Left lobe of liver (tissue), 2 donors: Measurements from ENCODE around the gene HTR1D. TPM values are rescaled to one million over a fixed set of nuclear protein-coding genes. Genes with fewer than 3 reads are reported as not detected.
"Not testable (repeated sequence)": the region's sequence is repeated elsewhere in the genome, so short reads cannot be mapped to it uniquely, and the experiment has no call there.

Source experiments
- ATAC-seq: fragments of 200-7000 bp; cut with Tn5 transposase; one replicate; pipeline ENCODE4 v1.9.1; 2020; ENCODE audit warnings: mild to moderate bottlenecking, moderate library complexity
- DNase-seq: peaks from one replicate; pipeline ENCODE4 v3.0.0-alpha.2; 2020; ENCODE audit warnings: low spot score
- total RNA-seq: library from RNA; stranded (reverse); gene quantifications from one replicate; pipeline ENCODE4 v1.2.1, GENCODE V29; 2021
- donor health status: DM: no; HTN: no; CAD: no; lungs with moderate emphysema.
- donor health status: DM: no; HTN: yes; CAD: no.

Gene HTR1D
- total RNA-seq, 1 donor from 2014 or later, result not detected

DNA sequence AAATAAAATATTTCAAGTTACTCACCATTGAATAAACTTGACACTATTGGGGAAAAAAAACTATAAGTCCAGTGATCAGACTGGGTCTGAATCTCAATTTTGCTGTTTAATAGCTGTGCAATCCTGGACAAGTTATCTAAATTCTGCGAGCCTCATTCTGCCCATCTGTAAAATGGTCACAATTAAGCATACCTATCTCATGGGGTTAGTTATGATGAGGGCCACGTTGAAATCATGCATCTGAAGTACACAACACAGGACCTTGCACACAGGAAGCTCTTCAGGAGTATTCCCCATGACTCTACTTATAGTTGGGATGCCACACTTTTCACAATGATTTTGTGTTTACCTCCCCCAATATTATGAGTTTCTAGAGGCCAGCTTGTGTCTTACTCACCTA lies 3.8 kb upstream of the HTR1D start:
- DNase-seq (no peak), ATAC-seq (no peak)

DNA sequence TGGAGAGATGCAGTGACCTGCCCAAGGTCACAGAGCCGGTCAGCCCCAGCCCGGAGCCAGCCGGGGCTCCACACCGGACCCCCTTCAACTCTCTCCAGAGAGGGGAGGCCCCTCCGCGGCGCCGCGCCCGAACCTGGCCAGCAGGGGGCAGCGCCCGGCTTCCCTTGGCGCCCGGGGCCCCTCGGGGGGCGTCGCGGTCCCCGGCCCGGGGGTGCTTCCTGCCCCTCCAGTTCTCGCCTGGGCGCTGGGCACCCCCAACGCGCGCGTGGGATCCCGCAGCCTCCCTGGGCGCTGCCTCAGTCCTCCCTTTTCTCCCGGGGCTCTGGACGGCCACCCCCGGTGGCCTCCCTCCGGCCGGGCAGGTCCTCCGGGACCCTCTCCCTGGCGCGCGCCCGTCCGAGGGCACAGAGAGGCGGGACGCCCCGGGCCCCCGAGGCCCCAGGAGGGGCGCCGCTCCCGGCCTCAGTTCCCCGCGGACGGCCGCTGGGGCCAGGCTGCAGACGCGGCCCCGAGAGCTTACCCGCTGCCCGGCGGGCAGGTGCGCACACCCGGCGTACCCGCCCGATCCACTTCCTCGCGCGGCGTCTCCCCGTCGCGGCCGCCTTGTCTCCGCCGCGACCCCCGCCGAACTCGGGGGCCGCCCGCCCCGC lies 406 bp downstream of the HTR1D start:
- DNase-seq (no peak), ATAC-seq (peak; percentile 71)

GRCh38 chr1:23215751-23216449 lies 1.4 kb downstream of the HTR1D start:
- ATAC-seq (no peak), DNase-seq (no peak)

- ATAC-seq, result no peak
- DNase-seq, result no peak
These were observed 2.0 kb downstream of the HTR1D start for GRCh38 chr1:23215291-23215690.

GRCh38 chr1:23214640-23215039 lies 2.7 kb downstream of the HTR1D start:
- no peak for DNase-seq
- ATAC-seq, result no peak

DNA sequence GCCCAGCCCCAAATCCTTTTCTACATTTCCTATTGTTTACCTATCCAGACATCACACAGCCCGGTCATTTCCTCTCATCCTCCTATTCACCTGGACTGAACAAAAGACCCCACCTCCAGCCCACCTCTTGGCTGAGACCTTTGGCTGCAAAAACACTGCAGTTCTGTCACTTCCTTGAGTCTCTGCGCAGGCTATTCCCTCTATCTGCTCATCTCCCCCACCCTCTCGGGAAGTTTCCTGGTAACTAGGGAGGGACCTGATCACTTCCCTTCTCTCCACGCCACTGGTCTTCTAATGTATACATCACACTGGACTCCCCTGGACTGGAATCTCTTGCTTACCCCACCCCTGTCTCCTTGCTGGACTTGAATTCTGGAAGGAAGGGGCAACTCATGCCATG lies 5.3 kb downstream of the HTR1D start:
- ATAC-seq (no peak), DNase-seq (no peak)

- DNase-seq (no peak), ATAC-seq (no peak)
These were observed 6.3 kb downstream of the HTR1D start for GRCh38 chr1:23210963-23211362.

GRCh38 chr1:23210351-23210785 lies 6.9 kb downstream of the HTR1D start:
- ATAC-seq (peak; percentile 31), DNase-seq (no peak)

GRCh38 chr1:23209770-23210169 lies 7.5 kb downstream of the HTR1D start:
- DNase-seq, result no peak

GRCh38 chr1:23208527-23208926 lies 8.8 kb downstream of the HTR1D start:
- DNase-seq (no peak), ATAC-seq (no peak)

More at GRCh38 chr1:23209770-23210169, 7.5 kb downstream of the HTR1D start:
- no peak for ATAC-seq

GRCh38 chr1:23207733-23208132 lies 9.6 kb downstream of the HTR1D start:
- not testable (repeated sequence) for DNase-seq, ATAC-seq

DNA sequence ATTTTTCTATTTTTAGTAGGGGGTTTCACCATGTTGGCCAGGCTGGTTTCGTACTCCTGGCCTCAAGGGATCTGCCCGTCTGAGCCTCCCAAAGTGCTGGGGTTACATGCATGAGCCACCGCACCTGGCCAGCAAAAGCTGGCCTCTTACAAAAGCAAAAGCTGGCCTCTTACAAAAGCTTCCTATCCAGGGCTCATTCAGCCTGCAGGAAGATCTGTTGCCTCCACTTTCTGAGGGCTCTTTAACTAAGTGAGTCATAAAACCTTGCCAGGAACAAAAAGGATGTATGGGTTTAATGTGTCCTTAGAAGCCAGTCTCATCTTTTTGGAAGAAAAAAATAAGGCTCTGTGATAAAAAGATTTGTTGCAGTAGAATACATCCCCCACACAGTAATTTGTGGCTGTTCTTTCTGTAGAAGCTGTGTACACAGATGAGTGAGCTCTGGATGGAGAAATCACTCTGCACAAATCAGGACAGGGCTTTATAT lies 15.0 kb downstream of the HTR1D start:
- DNase-seq (no peak), ATAC-seq (no peak)

DNA sequence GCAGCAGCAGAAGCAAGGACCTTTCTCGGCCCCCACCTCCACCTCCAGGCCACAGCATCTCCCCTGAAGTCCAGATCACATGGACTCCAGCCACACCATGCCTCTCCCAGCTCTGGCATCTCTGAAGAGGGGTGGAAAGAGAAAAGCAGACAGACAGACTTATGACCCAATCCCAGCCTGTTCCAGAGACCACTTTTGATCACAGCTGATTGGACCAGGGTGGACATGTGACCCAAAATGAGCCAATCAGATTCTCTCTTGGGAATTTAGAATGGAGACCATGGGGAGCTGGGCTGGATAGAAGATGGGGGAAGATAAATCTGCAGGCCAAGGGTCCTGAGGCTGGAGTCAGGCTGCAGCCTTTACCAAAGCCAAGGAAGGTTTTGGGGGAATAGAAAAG lies 16.4 kb downstream of the HTR1D start:
- ATAC-seq (no peak), DNase-seq (no peak)

DNA sequence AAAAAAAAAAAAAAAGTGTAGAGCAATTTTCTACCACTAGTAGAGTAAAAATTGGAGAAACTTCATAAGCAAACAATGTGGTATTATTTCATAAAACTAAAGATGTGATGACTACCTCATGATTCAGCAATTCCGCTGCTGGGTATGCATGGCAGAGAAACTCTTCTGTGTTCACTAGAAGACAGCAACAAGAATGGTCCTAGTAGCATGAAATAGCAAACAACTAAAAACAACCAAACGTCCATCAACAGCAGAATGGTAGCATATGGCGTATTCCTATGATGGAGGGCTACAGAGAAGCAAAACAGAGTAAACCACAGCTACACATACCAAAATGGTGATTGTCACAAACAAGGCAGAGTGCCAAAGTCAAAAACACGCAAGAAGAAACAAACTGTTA lies 18.9 kb downstream of the HTR1D start:
- DNase-seq, result no peak
- ATAC-seq, result no peak

GRCh38 chr1:23196627-23197328 lies 20.5 kb downstream of the HTR1D start:
- ATAC-seq, result no peak

GRCh38 chr1:23194119-23194984 lies 22.9 kb downstream of the HTR1D start:
- no peak for DNase-seq
- no peak for ATAC-seq

More at GRCh38 chr1:23196627-23197328, 20.5 kb downstream of the HTR1D start:
- no peak for DNase-seq

DNA sequence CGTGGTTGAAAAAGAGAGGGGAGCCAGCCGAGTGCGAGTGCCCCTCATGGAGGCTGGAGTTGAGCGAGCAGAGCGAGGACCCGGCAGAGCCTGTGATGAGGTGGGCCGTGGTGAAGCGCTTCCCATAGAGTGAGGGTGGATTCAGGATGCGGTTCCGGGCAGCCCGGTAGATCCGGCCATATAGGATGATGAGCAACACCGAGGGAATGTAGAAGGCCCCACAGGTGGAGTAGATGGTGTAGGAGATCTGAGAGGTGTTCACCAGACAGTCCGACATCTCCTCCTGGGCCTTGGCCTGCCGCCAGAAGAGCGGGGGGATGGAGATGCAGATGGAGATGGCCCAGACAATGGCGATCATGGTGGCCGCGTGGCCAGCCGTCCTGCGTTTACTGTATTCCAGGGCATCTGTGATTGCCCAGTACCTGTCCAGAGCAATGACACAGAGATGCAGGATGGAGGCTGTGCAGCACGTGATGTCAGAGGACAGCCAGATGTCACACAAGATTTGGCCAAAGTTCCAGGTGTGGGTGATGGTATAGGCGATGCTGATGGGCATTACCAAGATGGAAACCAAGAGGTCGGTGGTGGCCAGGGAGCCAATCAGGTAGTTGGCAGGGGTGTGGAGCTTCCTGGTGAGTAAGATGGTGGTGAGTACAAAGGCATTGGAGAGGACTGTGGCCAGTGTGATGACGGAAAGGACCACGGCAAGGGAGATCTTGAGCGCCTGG lies 23.7 kb downstream of the HTR1D start:
- DNase-seq, result no peak

GRCh38 chr1:23191199-23191598 lies 26.1 kb downstream of the HTR1D start:
- ATAC-seq (no peak), DNase-seq (no peak)

More for the DNA sequence above, 23.7 kb downstream of the HTR1D start:
- no peak for ATAC-seq

- not testable (repeated sequence) for DNase-seq, ATAC-seq
These were observed 28.3 kb downstream of the HTR1D start for GRCh38 chr1:23188936-23189452.

- ATAC-seq (no peak), DNase-seq (no peak)
These were observed 28.8 kb downstream of the HTR1D start for GRCh38 chr1:23188434-23188884.
